GM12874 (cell line): ENCODE data around the gene GLB1L2.

Experiments
- TF ChIP-seq, protein P1 (sequence below): IDR thresholded peaks from 2 replicates; pipeline ENCODE4 v1.5.1; 2011; ENCODE audit warnings: low read depth, mild to moderate bottlenecking, control low read depth, low read length, moderate library complexity; ENCODE audit not compliant: insufficient read depth

GLB1L2 gene

DNA sequence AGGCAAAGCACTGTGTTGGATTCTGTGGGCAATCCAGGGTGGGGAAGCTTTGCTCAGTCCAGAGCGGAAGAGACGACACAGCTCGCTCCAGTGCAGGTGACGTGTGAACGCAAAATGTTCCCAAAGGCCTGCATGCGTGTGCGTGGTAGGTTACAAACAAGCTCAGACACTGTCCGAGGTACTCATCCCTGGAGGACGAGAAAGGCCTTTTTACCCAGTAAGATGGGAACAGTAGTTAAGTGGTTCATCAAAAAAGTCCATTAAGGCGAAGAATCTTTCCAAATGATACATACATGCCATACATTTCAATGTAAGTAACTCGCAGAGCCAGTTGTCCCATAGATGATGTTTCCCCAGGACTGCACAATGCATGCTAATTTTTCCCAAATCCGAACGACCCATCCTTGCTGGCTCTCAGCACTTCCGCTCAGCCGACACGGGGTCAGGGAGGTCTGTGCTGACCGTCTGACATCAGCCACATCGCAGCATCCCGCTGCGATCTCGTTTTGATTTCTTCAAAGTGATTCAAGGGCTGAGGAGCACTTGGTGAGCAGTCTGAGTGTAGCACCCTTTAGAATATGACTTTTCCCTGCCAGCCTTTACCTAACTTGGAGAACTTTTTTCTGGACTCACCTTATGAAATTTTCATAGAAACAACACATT is 61.3 kb downstream of the GLB1L2 start:
- TF ChIP-seq, protein P1, sequence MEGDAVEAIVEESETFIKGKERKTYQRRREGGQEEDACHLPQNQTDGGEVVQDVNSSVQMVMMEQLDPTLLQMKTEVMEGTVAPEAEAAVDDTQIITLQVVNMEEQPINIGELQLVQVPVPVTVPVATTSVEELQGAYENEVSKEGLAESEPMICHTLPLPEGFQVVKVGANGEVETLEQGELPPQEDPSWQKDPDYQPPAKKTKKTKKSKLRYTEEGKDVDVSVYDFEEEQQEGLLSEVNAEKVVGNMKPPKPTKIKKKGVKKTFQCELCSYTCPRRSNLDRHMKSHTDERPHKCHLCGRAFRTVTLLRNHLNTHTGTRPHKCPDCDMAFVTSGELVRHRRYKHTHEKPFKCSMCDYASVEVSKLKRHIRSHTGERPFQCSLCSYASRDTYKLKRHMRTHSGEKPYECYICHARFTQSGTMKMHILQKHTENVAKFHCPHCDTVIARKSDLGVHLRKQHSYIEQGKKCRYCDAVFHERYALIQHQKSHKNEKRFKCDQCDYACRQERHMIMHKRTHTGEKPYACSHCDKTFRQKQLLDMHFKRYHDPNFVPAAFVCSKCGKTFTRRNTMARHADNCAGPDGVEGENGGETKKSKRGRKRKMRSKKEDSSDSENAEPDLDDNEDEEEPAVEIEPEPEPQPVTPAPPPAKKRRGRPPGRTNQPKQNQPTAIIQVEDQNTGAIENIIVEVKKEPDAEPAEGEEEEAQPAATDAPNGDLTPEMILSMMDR = no peak

GRCh38 chr11:134393638-134394037 is 61.9 kb downstream of the GLB1L2 start:
- TF ChIP-seq, protein P1 = no peak

DNA sequence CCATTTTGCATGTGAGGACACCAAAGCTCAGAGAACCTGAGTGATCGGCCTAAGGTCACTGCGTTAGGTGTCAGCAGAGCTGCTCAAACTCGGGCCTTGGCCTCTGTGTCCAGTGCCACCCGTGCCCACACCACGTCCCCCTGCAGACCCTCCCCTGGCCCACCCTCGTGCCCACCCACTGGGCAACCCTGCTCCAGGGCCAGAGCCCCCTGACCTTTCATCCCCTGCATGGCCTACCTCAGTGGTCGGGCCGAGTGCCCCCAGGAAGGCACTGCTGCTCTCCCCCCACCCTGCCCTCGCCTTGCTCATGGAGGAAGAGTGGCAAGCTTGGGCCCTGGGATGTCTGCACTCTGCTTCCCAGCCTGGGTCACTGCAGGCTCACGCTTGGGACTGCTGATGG is 62.5 kb downstream of the GLB1L2 start:
- TF ChIP-seq, protein P1 = no peak

DNA sequence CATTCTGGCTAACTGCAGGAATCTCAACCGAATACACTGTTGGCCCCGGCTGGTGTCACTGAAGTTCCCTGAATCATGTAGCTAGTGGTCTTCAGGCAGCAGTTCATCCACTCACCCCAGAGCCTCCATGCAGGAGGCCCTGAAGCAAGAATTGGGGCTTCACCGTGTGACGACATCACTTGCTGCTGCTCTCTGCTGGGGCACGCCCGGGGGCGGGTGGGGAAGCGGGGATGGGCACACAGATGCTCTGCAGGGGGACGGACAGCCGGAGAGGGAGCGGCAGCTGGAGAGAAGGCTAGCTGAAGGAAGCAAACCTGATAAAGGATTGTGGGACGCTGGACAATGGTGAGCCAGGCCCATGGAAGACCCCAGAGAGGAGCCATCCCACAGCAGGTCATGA is 63.2 kb downstream of the GLB1L2 start:
- TF ChIP-seq, protein P1 = no peak

DNA sequence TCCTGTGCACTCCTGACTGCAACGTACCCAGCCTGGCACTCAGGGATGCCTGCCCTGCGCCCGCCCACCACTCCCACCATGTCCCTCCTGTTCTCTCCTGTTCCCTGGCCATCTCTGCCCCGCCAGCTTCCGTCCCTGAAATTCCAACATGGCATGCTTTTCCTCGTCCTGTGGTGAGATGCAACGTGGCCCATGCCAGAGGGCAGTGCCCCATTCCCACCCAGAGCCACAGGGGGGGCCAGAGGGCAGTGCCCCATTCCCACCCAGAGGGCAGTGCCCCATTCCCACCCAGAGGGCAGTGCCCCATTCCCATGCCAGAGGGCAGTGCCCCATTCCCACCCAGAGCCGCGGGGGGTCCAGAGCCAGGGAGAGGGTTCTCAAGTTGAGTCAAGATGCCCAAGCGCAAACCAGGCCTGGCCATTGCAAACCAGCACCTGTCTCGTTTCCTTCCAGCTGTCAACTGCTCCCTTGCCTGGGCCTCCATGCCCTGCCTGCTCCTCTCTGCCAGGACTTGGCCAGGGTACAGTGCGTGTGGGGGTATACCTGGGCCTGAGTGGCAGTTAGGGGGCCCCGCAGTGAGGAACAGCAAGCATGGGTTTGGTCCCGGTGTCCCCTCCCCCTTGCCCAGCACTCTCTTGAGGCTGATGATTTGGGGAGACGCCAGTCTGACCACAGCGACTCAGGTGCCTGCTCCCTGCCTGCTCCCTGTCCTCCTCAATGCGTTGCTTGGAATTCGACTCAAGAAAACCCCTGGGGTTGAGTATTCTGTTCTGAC is 65.7 kb downstream of the GLB1L2 start:
- TF ChIP-seq, protein P1 = no peak

DNA sequence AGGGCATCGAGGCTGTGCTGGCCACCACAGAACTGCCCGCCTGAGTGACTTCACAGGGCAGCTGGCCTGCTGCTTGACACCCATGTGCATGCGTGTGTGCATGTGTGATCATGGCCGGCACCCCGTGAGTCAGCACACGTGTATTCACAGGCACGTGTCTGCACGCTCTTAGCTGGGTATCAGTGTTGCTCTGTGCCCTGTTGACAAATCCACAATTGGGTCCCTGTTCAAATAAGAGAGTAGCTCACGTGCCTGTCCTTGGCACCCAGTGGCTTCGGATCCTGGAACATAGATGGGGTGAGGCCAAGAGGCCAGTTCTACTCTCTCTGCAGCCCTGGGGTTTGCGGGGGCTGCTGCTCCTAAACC is 66.3 kb downstream of the GLB1L2 start:
- TF ChIP-seq, protein P1 = no peak

DNA sequence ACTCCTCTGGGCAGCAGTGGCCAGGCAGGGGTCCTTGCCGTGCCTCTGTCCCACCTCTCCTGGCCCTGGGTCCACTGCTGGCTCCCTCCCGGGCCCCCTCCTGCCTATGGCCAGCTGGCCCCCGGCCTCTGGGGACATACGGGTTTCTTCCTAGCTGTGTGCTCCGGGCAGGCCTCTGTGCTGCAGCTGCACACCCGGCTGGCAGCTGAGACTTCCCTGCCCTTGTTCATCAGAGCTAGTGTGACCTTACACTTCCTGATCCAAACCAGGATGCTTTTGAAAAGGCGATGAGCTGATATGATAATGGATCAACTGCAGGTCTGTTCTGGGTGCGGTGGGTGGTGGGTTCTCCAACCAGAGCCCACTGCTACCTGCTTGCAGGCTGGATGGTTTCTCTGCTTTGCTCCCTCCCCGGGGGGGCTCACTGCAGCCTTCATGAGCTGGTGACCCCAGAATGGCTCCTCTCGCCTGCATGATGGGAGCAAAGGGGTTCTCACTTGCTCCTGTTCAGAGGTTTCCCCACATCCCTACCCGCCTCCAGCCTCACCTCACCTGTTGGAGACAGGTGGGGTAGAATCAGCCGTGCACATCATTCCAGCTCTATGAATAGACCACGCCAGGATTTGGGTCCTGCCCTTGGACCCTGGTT is 67.0 kb downstream of the GLB1L2 start:
- TF ChIP-seq, protein P1 = no peak
